Esophagus squamous epithelium (tissue), 4 donors: ENCODE measurements around the gene TICRR.

ENCODE experiments used
- POLR2A ChIP-seq, 4 donors: fragments of 450-650 bp; IDR thresholded peaks; one replicate each; pipeline ENCODE4 v1.6.1; 2017; ENCODE audit warnings: antibody characterized with exemption in 4 of 4, mild to moderate bottlenecking in 4 of 4, moderate library complexity in 3 of 4
- TF ChIP-seq, protein P1 (sequence below), 6 experiments: fragments of 450-650 bp in 4 of 6; fragments of 200-600 bp in 2 of 6; sonication (generic) in 2 of 6; IDR thresholded peaks; one replicate each; pipeline ENCODE4 v1.5.1; 2016 to 2019; ENCODE audit warnings: antibody characterized with exemption in 6 of 6, mild to moderate bottlenecking in 4 of 6, moderate library complexity in 4 of 6

DNA sequence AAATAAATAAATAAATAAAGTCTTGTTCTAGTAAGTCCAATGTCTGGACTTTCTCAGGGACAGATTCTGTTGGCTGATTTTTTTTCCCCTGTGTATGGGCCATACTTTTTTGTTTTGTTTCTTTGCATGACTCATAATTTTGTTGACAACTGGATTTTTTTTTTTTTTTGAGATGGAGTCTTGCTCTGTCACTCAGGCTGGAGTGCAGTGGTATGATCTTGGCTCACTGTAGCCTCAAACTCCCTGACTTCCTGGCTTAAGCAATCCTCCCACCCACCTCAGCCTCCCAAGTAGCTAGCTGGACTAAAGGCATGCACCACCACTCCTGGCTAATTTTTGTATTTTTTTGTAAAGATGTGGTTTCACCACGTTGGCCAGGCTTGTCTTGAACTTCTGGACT, 38.9 kb downstream of the TICRR start:
- TF ChIP-seq, protein P1, sequence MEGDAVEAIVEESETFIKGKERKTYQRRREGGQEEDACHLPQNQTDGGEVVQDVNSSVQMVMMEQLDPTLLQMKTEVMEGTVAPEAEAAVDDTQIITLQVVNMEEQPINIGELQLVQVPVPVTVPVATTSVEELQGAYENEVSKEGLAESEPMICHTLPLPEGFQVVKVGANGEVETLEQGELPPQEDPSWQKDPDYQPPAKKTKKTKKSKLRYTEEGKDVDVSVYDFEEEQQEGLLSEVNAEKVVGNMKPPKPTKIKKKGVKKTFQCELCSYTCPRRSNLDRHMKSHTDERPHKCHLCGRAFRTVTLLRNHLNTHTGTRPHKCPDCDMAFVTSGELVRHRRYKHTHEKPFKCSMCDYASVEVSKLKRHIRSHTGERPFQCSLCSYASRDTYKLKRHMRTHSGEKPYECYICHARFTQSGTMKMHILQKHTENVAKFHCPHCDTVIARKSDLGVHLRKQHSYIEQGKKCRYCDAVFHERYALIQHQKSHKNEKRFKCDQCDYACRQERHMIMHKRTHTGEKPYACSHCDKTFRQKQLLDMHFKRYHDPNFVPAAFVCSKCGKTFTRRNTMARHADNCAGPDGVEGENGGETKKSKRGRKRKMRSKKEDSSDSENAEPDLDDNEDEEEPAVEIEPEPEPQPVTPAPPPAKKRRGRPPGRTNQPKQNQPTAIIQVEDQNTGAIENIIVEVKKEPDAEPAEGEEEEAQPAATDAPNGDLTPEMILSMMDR (IDR thresholded peaks at IDR 0.05) = no peak
- no peak for TF ChIP-seq POLR2A (IDR thresholded peaks at IDR 0.05)
